NK-92 treated with Interleukin-12 subunit alpha and Interleukin-12 subunit beta, amount 100 ng/mL, for 24 hours (cell line): ENCODE data around the gene EDN1.

ENCODE experiments used
- DNase-seq: peaks from one replicate; lab custom pipeline; 2025; lab: John Stamatoyannopoulos, UW

The EDN1 gene

DNA sequence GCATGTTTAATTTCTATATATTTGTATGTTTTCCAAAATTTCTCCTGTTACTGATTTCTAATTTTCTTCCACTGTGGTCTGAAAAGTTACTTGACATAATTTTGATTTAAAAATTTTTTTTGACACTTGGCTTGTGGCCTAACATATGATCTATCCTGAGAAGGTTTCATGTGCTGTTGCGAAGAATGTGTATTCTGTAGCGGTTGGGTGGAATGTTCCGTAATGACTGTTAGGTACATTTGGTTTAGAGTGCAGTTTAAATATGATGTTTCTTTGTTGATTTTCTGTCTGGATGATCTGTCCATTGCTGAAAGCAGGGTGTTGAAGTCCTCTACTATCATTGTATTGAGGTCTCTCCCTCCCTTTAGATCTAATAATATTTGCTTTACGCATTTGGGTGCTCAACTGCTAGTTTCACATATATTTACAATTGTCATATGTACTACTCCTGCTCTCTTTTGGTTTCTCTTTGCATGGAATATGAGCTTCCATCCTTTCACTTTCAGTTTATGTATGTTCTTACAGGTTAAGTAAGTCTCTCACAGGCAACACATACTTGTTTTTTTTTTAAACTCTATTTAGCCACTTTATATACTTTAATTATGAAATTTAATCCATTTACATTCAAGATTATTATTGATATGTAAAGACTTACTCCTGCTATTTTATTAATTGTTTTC is 19.5 kb upstream of the EDN1 start:
- DNase-seq, result no peak

DNA sequence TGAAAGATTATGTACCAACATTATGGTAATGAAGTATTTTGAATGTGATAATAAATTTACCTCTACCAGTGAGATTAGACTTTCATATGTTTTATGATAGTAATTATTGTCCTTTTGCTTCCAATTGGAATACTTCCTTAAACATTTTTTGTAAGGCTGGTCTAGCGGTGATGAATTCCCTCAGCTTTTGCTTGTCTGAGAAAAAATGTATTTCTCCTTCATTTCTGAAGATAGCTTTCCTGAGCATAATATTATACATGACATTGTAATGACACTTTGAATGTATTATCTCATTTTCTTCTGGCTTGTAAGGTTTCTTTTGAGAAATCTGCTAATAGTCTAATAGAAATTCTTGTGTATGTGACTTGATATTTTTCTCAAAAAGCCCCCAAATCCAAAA is 18.6 kb upstream of the EDN1 start:
- no peak for DNase-seq

GRCh38 chr6:12271997-12272396 is 18.2 kb upstream of the EDN1 start:
- no peak for DNase-seq

GRCh38 chr6:12275107-12275506 is 15.1 kb upstream of the EDN1 start:
- DNase-seq, result no peak

DNA sequence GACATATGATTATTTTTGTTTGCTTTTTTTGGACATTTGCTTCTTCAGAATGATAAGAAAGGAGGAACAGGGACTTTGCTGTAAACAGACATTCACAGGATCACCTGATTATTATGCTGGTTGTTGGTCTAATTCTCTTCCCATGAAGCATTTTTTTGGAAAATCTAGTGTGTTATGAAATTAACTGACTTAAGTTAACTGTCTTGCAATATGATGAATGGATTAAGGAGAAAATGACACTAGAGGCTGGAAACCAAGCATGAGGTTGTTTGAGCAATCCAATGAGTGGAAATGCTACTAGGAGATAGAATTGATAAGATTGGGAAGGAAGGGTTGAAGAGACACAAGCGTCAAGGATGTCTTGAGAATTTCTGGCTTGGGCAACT is 13.2 kb upstream of the EDN1 start:
- DNase-seq, result no peak

- no peak for DNase-seq
Measured at GRCh38 chr6:12277386-12277785, 12.8 kb upstream of the EDN1 start.

DNA sequence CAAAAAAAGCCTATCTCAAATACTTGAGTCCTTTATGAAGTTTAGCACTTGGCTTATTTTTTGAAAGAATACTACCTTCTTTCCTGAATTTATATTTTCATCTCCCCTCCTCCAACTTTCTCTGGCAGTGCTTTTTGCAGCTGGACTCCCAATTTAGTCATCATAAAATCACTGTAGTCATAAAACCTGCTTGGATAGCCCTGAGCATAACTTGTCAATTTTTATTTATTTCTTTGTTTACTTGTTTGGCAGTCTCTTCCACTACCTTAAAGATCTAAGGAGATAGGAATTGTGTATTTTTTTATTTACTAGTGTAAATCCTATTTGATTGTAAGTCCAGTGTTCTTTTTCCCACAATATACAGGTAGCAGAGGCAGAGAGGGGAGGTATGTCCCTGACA is 11.2 kb upstream of the EDN1 start:
- no peak for DNase-seq

- no peak for DNase-seq
Measured at GRCh38 chr6:12279322-12280091, 10.7 kb upstream of the EDN1 start.

- no peak for DNase-seq
Measured at GRCh38 chr6:12280458-12280857, 9.7 kb upstream of the EDN1 start.

- no peak for DNase-seq
Measured at GRCh38 chr6:12280902-12281301, 9.3 kb upstream of the EDN1 start.

DNA sequence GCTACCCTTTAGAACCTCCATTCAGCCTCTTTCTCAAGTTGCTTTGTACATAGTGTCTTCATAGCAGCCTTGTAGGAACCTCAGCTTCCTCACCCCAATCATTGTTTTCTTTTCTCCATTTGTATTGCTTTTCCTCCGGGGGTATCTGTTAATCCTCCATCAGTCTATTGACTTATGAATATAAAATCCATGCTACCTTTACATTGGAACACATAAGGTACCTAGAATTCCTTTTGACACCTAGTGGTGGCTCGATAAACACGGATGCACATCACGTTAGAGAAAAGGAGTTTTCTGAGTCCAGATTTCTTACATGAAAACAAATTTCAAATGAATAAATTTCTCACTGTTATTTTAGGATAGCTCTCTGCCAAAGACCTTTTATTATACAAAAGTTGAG is 6.3 kb upstream of the EDN1 start:
- no peak for DNase-seq

DNA sequence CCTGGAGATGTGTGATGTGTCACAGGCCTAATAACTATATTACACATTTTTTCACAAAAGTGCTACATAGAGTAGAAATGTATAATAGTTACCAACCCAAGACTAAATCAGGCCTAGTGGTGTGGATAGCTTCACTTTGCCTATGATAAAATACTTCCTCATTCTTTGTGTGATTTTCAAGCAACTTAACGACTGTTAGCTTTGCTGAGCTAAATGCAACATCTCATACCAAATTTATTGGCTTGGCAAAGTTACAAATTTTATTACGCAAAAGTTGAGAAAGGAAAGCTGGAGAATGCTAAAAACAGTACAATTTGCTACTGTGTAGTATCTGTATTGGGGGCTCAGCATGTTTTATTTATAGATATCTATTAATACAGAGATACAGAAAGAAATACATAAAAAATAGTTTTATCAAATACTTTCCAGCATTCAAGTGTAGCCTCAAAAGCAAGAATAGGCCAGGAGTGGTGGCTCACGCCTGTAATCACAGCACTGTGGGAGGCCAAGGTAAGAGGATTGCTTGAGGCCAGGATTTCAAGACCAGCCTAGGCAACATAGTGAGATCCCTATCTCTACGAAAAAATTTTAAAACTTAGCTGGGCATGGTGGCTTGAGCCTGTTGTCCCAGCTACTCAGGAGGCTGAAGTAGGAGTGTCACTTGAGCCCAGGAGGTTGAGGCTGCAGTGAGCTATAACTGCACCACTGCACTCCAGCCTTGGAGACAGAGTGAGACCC is 3.6 kb upstream of the EDN1 start:
- no peak for DNase-seq

DNA sequence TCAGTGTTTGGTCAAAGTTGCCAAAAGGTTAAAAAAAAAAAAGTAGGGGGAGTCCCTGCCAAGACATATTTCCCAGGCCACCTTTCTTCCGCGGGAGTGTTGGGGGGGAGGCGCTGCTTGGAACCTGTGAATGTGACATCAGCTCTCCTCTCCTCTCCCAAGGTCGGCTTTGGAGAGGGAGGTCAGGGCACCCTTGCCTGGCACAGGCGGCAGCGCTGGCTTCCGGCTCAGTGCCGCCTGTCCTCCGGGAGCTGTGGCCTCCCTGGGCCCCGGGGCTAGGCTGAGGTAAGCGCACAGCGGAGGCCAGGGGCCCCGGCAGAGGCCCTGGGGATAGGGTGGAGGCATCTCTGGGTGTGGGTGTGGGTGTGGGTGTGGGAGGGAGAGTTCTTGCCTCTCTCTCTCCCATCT is 1.9 kb upstream of the EDN1 start:
- no peak for DNase-seq

- no peak for DNase-seq
Measured at GRCh38 chr6:12288914-12289313, 1.2 kb upstream of the EDN1 start.

- DNase-seq, result no peak
Measured at GRCh38 chr6:12289365-12289919, 719 bp upstream of the EDN1 start.

GRCh38 chr6:12291071-12291838 is 1.1 kb downstream of the EDN1 start:
- DNase-seq, result no peak

DNA sequence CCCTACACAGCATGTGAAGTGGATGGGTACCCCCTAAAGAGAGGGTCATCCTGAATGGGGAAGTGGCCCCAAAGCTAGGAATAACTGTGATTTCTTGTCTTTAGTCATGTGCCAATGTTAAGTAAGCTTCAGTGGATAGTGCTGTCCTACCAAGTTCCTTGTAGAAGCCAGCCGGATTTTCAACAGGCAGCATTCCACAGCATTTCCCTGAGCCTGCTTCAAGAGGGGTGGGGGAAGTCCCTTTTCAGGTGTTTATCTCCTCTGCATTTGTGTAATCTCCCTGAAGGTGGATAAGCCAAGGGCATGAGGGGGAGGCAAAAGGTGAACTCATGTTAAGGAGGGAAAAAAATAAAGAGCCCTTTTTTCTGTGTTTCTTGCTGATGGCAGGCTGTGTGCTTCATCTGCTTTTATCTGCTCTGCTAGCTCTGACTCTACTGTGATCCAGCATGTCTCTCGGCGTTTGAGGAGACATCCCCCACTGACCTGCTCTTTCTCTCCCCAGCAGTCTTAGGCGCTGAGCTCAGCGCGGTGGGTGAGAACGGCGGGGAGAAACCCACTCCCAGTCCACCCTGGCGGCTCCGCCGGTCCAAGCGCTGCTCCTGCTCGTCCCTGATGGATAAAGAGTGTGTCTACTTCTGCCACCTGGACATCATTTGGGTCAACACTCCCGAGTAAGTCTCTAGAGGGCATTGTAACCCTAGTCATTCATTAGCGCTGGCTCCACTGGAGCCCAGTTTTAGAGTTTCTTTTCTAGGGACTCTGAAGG is 1.9 kb downstream of the EDN1 start:
- DNase-seq, result no peak

DNA sequence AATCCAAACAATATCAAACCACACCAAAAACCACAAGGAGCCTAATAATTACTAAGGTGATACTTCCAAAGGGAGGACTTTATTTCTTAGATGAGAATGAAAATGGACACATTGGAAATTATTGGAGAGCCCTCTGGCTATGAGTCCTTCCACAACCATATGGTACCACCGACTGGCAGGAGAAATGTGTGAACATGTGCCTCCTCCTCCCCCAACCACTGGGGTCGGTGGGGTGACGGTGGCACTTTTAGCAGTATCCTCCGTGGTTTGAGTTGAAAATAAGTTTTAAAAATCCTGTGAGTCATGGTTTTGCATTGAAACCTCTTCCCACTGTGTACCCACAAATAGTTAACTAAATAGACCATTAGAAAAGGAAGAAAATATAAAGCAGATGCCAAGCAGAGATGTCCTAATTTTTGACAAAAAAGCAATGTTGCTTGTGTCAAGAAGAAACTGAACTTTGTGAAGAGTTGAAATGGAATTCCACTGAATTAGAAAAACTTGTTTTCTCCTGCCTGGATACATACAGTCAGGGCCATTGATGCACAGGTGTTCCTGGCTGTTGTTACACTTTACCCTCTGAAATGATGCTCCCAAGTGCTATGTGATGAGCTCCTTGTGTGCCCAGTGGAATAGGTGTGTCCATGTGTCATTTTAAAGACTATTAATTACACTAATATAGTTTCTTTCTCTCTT is 3.2 kb downstream of the EDN1 start:
- DNase-seq, result no peak

- no peak for DNase-seq
Measured at GRCh38 chr6:12293931-12294807, 4.0 kb downstream of the EDN1 start.
